Mesenchymal stem cell (in vitro differentiated cells and primary cell): ENCODE results near the gene LHFPL5.
A peak's percentile ranks its signal among the peaks of the same experiment; 100 is the strongest.

Experiments used
- DNase-seq: peaks from one replicate; pipeline ENCODE4 v3.0.0-alpha.2; 2013
- H2AFZ ChIP-seq: one replicate; pipeline ENCODE4 v1.6.1; 2013; ENCODE audit warnings: low read depth, mild to moderate bottlenecking, control low read depth, inconsistent platforms, low read length, moderate library complexity
- H2AK5ac ChIP-seq: 2 replicates; pipeline ENCODE4 v1.6.1; 2013; ENCODE audit warnings: low read length, moderate library complexity, mild to moderate bottlenecking, inconsistent platforms; ENCODE audit not compliant: severe bottlenecking
- H2BK120ac ChIP-seq: one replicate; pipeline ENCODE4 v1.6.1; 2013; ENCODE audit warnings: low read depth, mild to moderate bottlenecking, inconsistent platforms, low read length, moderate library complexity
- H2BK12ac ChIP-seq, 2 experiments: one replicate each; pipeline ENCODE4 v1.6.1; 2013; ENCODE audit warnings: inconsistent platforms in 2 of 2, low read length in 2 of 2, mild to moderate bottlenecking in 2 of 2, moderate library complexity in 2 of 2, control low read depth in 1 of 2
- H2BK15ac ChIP-seq: one replicate; pipeline ENCODE4 v1.6.1; 2013; ENCODE audit warnings: mild to moderate bottlenecking, low read depth, inconsistent platforms; ENCODE audit not compliant: poor library complexity, severe bottlenecking
- H2BK5ac ChIP-seq: 2 replicates; pipeline ENCODE4 v1.6.1; 2013; ENCODE audit warnings: low read depth, mild to moderate bottlenecking, low read length, control low read depth, inconsistent platforms; ENCODE audit not compliant: poor library complexity, severe bottlenecking
- H3K14ac ChIP-seq, 2 experiments: one replicate each; pipeline ENCODE4 v1.6.1; 2013; ENCODE audit warnings: inconsistent platforms in 2 of 2, low read length in 2 of 2, control low read depth in 1 of 2, mild to moderate bottlenecking in 1 of 2, moderate library complexity in 1 of 2
- H3K18ac ChIP-seq, 2 experiments: one replicate each; pipeline ENCODE4 v1.6.1; 2013; ENCODE audit warnings: inconsistent platforms in 2 of 2, low read length in 2 of 2, control low read depth in 1 of 2, low read depth in 1 of 2, mild to moderate bottlenecking in 1 of 2
- H3K23ac ChIP-seq, 2 experiments: one replicate each; pipeline ENCODE4 v1.6.1; 2013; ENCODE audit warnings: inconsistent platforms in 2 of 2, low read length in 2 of 2, mild to moderate bottlenecking in 2 of 2, moderate library complexity in 2 of 2, control low read depth in 1 of 2
- H3K27ac ChIP-seq: 2 replicates; pipeline ENCODE4 v1.5.1; 2013; ENCODE audit warnings: mild to moderate bottlenecking, moderate library complexity, low read length, control low read depth, inconsistent platforms; ENCODE audit not compliant: poor library complexity, severe bottlenecking
- H3K27me3 ChIP-seq, 2 experiments: 2 replicates each; pipeline versions ENCODE4 v1.6.1 to v1.7.0; 2013; ENCODE audit warnings: low read length in 2 of 2, mild to moderate bottlenecking in 2 of 2, moderate library complexity in 2 of 2, control low read depth in 1 of 2, inconsistent platforms in 1 of 2; ENCODE audit not compliant: control insufficient read depth in 1 of 2, insufficient read depth in 1 of 2
- H3K36me3 ChIP-seq, 2 experiments: 2 replicates each; pipeline versions ENCODE4 v1.6.1 to v1.7.0; 2013; ENCODE audit warnings: low read length in 2 of 2, control low read depth in 1 of 2, inconsistent platforms in 1 of 2, low read depth in 1 of 2, mild to moderate bottlenecking in 1 of 2; ENCODE audit not compliant: insufficient read depth in 2 of 2, control insufficient read depth in 1 of 2
- H3K4ac ChIP-seq, 2 experiments: one replicate each; pipeline ENCODE4 v1.6.1; 2013; ENCODE audit warnings: inconsistent platforms in 2 of 2, low read length in 2 of 2, mild to moderate bottlenecking in 2 of 2, moderate library complexity in 2 of 2, control low read depth in 1 of 2, low read depth in 1 of 2
- H3K4me1 ChIP-seq: 2 replicates; pipeline ENCODE4 v1.6.1; 2013; ENCODE audit warnings: low read depth, low read length, control low read depth; ENCODE audit not compliant: control insufficient read depth, insufficient read depth
- H3K4me2 ChIP-seq: 2 replicates; pipeline ENCODE4 v1.6.1; 2013; ENCODE audit warnings: low read length, mild to moderate bottlenecking, inconsistent platforms; ENCODE audit not compliant: poor library complexity, severe bottlenecking
- H3K4me3 ChIP-seq, 2 experiments: 2 replicates each; pipeline versions ENCODE4 v1.5.1 to v1.7.0; 2013; ENCODE audit warnings: low read length in 2 of 2, mild to moderate bottlenecking in 2 of 2, control low read depth in 1 of 2, low read depth in 1 of 2; ENCODE audit not compliant: insufficient read depth in 1 of 2
- H3K79me1 ChIP-seq: replicated peaks from 2 replicates; pipeline ENCODE4 v1.6.1; 2013; ENCODE audit warnings: mild to moderate bottlenecking, control low read depth, low read length, inconsistent platforms; ENCODE audit not compliant: poor library complexity, severe bottlenecking
- H3K9ac ChIP-seq: 2 replicates; pipeline ENCODE4 v1.7.0; 2013; ENCODE audit warnings: mild to moderate bottlenecking, low read length, moderate library complexity
- H3K9me3 ChIP-seq: 2 replicates; pipeline ENCODE4 v1.7.0; 2013; ENCODE audit warnings: mild to moderate bottlenecking, low read length; ENCODE audit not compliant: control insufficient read depth
- H4K8ac ChIP-seq: one replicate; pipeline ENCODE4 v1.6.1; 2013; ENCODE audit warnings: inconsistent platforms, mild to moderate bottlenecking, low read length, moderate library complexity
- H4K91ac ChIP-seq: one replicate; pipeline ENCODE4 v1.6.1; 2013; ENCODE audit warnings: mild to moderate bottlenecking, low read length, inconsistent platforms
- WGBS: methylation state at CpG from one replicate; pipeline ENCODE4 v1.1.7; 2013; ENCODE audit warnings: mixed read lengths; 5-methylcytosine and 5-hydroxymethylcytosine counted together

Gene LHFPL5

DNA sequence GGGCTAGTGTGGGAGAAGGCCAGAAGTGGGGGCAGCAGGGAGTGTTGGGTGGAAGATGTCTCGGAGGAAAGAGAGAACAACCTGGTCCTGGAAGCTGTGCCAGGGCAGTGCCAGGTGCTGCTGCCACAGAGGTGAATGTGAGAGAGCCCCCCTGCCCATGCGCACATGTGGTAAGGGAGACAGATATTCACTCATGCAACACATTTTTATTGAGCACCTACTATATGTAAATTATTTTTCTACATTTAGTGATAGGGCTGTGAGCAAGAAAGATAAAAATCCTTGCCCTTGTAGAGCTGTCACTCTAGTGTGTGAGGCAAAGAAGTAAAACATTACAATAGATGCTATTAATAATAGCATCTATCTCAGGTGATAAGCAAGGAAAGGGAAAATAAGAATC, 23.9 kb upstream of the LHFPL5 start:
- no peak overlapping the region for H3K18ac ChIP-seq
- no peak overlapping the region for H2BK5ac ChIP-seq
- peaks cover 5% of the 10 kb centered on the region for H3K4me1 ChIP-seq
- H3K79me1 ChIP-seq = no peaks in the 10 kb centered on the region
- H3K9me3 ChIP-seq = no peaks in the 10 kb centered on the region
- H3K4me3 ChIP-seq = no peak overlapping the region
- H2BK120ac ChIP-seq = no peak overlapping the region
- no peak overlapping the region for H2BK12ac ChIP-seq
- H2AFZ ChIP-seq = no peak overlapping the region
- no peak overlapping the region for H3K27ac ChIP-seq
- no peak for DNase-seq
- H4K8ac ChIP-seq = no peak overlapping the region
- WGBS = 100% methylated on average over 1 of the region's 2 CpGs
- H3K14ac ChIP-seq = no peak overlapping the region
- no peak overlapping the region for H3K4me2 ChIP-seq
- H3K4ac ChIP-seq = no peak overlapping the region
- H2AK5ac ChIP-seq = no peak overlapping the region
- no peaks in the 10 kb centered on the region for H3K36me3 ChIP-seq
- H3K27me3 ChIP-seq = peaks cover 15 to 70% of the 10 kb centered on the region in 2 experiments
- no peak overlapping the region for H4K91ac ChIP-seq
- no peak overlapping the region for H3K9ac ChIP-seq
- peak overlapping the region in 1 of 2 experiments; percentile 40 for H3K23ac ChIP-seq
- H2BK15ac ChIP-seq = no peak overlapping the region

DNA sequence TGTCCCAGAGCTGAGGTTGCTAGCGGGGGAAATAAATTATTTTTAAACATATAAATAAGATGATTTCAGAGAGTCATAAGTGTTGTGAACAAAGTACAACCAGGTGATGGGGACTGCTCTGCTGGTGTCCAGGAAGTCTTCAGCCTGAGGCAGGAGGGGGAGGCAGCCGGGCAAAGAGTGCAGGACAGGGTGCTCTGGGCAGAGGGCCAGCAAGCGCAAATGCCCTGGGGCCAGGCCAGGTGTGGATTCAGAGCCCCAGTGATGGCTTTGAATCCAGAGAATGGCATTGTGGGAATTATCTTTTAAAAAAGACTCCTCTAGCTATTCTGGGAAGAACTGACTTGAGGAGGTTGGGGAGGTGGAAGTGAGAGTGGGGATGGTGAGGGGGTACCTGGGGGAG, 22.7 kb upstream of the LHFPL5 start:
- Histone ChIP-seq H3K27me3 (peaks cover 13 to 70% of the 10 kb centered on the region in 2 experiments), H3K4me2 (no peak overlapping the region), H3K4me3 (no peak overlapping the region), H2BK12ac (no peak overlapping the region), H2BK15ac (no peak overlapping the region), H3K4ac (no peak overlapping the region), H4K91ac (no peak overlapping the region), H4K8ac (no peak overlapping the region), H2AFZ (no peak overlapping the region), H3K9me3 (no peaks in the 10 kb centered on the region), H2BK120ac (no peak overlapping the region), H3K23ac (no peak overlapping the region), H2AK5ac (no peak overlapping the region), H3K9ac (no peak overlapping the region), H3K27ac (no peak overlapping the region), H3K14ac (no peak overlapping the region), H3K18ac (no peak overlapping the region), H3K4me1 (no peaks in the 10 kb centered on the region), H2BK5ac (no peak overlapping the region), H3K36me3 (no peaks in the 10 kb centered on the region), H3K79me1 (no peaks in the 10 kb centered on the region)
- no peak for DNase-seq
- WGBS = 82% methylated on average over 2 of the region's 3 CpGs

DNA sequence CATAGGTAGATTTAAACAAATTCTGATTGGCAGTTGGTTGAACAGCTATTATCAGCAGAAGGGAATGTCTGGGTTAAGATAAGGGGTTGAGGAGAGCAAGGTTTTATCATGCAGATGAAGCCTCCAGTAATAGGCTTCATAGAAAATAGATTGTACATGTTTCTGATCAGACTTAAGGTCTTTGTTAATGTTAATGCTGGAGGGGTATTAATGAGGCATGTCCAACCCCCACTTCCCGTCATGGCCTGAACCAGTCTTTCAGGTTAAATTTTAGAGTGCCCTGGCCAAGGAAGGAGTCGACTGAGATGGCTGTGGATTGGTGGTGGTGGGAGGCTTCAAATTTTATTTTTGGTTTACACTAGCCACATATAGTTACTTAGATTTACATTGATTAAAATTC, 21.0 kb upstream of the LHFPL5 start:
- no peaks in the 10 kb centered on the region for H3K4me1 ChIP-seq
- no peaks in the 10 kb centered on the region for H3K36me3 ChIP-seq
- H2AK5ac ChIP-seq = no peak overlapping the region
- H3K4me2 ChIP-seq = no peak overlapping the region
- WGBS = 93% methylated on average over 1 of the region's 2 CpGs
- H3K27me3 ChIP-seq = peaks cover 27 to 73% of the 10 kb centered on the region in 2 experiments
- H3K14ac ChIP-seq = no peak overlapping the region
- no peak overlapping the region for H2BK12ac ChIP-seq
- H3K9me3 ChIP-seq = no peaks in the 10 kb centered on the region
- DNase-seq = no peak
- H3K23ac ChIP-seq = no peak overlapping the region
- no peak overlapping the region for H4K91ac ChIP-seq
- H3K4ac ChIP-seq = no peak overlapping the region
- H3K18ac ChIP-seq = no peak overlapping the region
- no peak overlapping the region for H2BK120ac ChIP-seq
- no peak overlapping the region for H2AFZ ChIP-seq
- H4K8ac ChIP-seq = no peak overlapping the region
- H3K79me1 ChIP-seq = no peaks in the 10 kb centered on the region
- no peak overlapping the region for H3K9ac ChIP-seq
- H2BK15ac ChIP-seq = no peak overlapping the region
- H3K27ac ChIP-seq = no peak overlapping the region
- H2BK5ac ChIP-seq = no peak overlapping the region
- H3K4me3 ChIP-seq = no peak overlapping the region

DNA sequence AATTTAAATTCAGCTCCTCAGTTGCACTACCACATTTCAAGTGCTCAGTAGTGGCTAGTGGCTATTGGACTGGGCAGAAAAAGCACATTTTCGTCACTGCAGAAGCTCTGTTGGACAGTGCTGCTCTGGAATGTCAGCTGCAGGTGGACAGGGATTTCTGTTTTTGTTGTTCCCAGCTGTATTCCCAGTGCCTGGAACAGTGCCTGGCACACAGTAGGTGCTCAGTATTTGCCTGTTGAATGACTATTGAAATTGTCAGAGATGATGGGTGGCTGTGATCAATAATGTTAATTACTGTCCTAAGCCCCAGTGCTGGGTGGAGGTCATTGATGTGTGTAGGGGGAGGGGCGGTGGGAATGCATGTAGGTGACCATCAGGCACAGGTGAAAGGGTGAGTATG, 18.9 kb upstream of the LHFPL5 start:
- peaks cover 27 to 77% of the 10 kb centered on the region in 2 experiments for H3K27me3 ChIP-seq
- H2BK5ac ChIP-seq = no peak overlapping the region
- H3K4me2 ChIP-seq = no peak overlapping the region
- H3K9ac ChIP-seq = no peak overlapping the region
- no peak overlapping the region for H2BK120ac ChIP-seq
- H3K79me1 ChIP-seq = no peaks in the 10 kb centered on the region
- no peaks in the 10 kb centered on the region for H3K36me3 ChIP-seq
- no peak overlapping the region for H3K14ac ChIP-seq
- H3K18ac ChIP-seq = no peak overlapping the region
- no peak overlapping the region for H3K4me3 ChIP-seq
- WGBS = 75% methylated on average over 2 of the region's 2 CpGs
- no peak overlapping the region for H2AK5ac ChIP-seq
- no peak overlapping the region for H4K91ac ChIP-seq
- no peak overlapping the region for H3K23ac ChIP-seq
- no peak overlapping the region for H3K27ac ChIP-seq
- DNase-seq = no peak
- H3K9me3 ChIP-seq = no peaks in the 10 kb centered on the region
- H3K4ac ChIP-seq = no peak overlapping the region
- no peaks in the 10 kb centered on the region for H3K4me1 ChIP-seq
- H2BK15ac ChIP-seq = no peak overlapping the region
- H2BK12ac ChIP-seq = no peak overlapping the region
- H2AFZ ChIP-seq = no peak overlapping the region
- H4K8ac ChIP-seq = no peak overlapping the region
